Mesenchymal stem cell (in vitro differentiated cells and primary cell): ENCODE measurements around the gene ASTN2.

Source experiments
- DNase-seq: peaks from one replicate; pipeline ENCODE4 v3.0.0-alpha.2; 2013
- H2AFZ ChIP-seq: one replicate; pipeline ENCODE4 v1.6.1; 2013; ENCODE audit warnings: low read depth, mild to moderate bottlenecking, control low read depth, inconsistent platforms, low read length, moderate library complexity
- H2AK5ac ChIP-seq: 2 replicates; pipeline ENCODE4 v1.6.1; 2013; ENCODE audit warnings: low read length, moderate library complexity, mild to moderate bottlenecking, inconsistent platforms; ENCODE audit not compliant: severe bottlenecking
- H2BK120ac ChIP-seq: one replicate; pipeline ENCODE4 v1.6.1; 2013; ENCODE audit warnings: low read depth, mild to moderate bottlenecking, inconsistent platforms, low read length, moderate library complexity
- H2BK12ac ChIP-seq, 2 experiments: one replicate each; pipeline ENCODE4 v1.6.1; 2013; ENCODE audit warnings: inconsistent platforms in 2 of 2, low read length in 2 of 2, mild to moderate bottlenecking in 2 of 2, moderate library complexity in 2 of 2, control low read depth in 1 of 2
- H2BK15ac ChIP-seq: one replicate; pipeline ENCODE4 v1.6.1; 2013; ENCODE audit warnings: mild to moderate bottlenecking, low read depth, inconsistent platforms; ENCODE audit not compliant: poor library complexity, severe bottlenecking
- H2BK5ac ChIP-seq: 2 replicates; pipeline ENCODE4 v1.6.1; 2013; ENCODE audit warnings: low read depth, mild to moderate bottlenecking, low read length, control low read depth, inconsistent platforms; ENCODE audit not compliant: poor library complexity, severe bottlenecking
- H3K14ac ChIP-seq, 2 experiments: one replicate each; pipeline ENCODE4 v1.6.1; 2013; ENCODE audit warnings: inconsistent platforms in 2 of 2, low read length in 2 of 2, control low read depth in 1 of 2, mild to moderate bottlenecking in 1 of 2, moderate library complexity in 1 of 2
- H3K18ac ChIP-seq, 2 experiments: one replicate each; pipeline ENCODE4 v1.6.1; 2013; ENCODE audit warnings: inconsistent platforms in 2 of 2, low read length in 2 of 2, control low read depth in 1 of 2, low read depth in 1 of 2, mild to moderate bottlenecking in 1 of 2
- H3K23ac ChIP-seq, 2 experiments: one replicate each; pipeline ENCODE4 v1.6.1; 2013; ENCODE audit warnings: inconsistent platforms in 2 of 2, low read length in 2 of 2, mild to moderate bottlenecking in 2 of 2, moderate library complexity in 2 of 2, control low read depth in 1 of 2
- H3K27ac ChIP-seq: 2 replicates; pipeline ENCODE4 v1.5.1; 2013; ENCODE audit warnings: mild to moderate bottlenecking, moderate library complexity, low read length, control low read depth, inconsistent platforms; ENCODE audit not compliant: poor library complexity, severe bottlenecking
- H3K27me3 ChIP-seq, 2 experiments: 2 replicates each; pipeline versions ENCODE4 v1.6.1 to v1.7.0; 2013; ENCODE audit warnings: low read length in 2 of 2, mild to moderate bottlenecking in 2 of 2, moderate library complexity in 2 of 2, control low read depth in 1 of 2, inconsistent platforms in 1 of 2; ENCODE audit not compliant: control insufficient read depth in 1 of 2, insufficient read depth in 1 of 2
- H3K36me3 ChIP-seq, 2 experiments: 2 replicates each; pipeline versions ENCODE4 v1.6.1 to v1.7.0; 2013; ENCODE audit warnings: low read length in 2 of 2, control low read depth in 1 of 2, inconsistent platforms in 1 of 2, low read depth in 1 of 2, mild to moderate bottlenecking in 1 of 2; ENCODE audit not compliant: insufficient read depth in 2 of 2, control insufficient read depth in 1 of 2
- H3K4ac ChIP-seq, 2 experiments: one replicate each; pipeline ENCODE4 v1.6.1; 2013; ENCODE audit warnings: inconsistent platforms in 2 of 2, low read length in 2 of 2, mild to moderate bottlenecking in 2 of 2, moderate library complexity in 2 of 2, control low read depth in 1 of 2, low read depth in 1 of 2
- H3K4me1 ChIP-seq: 2 replicates; pipeline ENCODE4 v1.6.1; 2013; ENCODE audit warnings: low read depth, low read length, control low read depth; ENCODE audit not compliant: control insufficient read depth, insufficient read depth
- H3K4me2 ChIP-seq: 2 replicates; pipeline ENCODE4 v1.6.1; 2013; ENCODE audit warnings: low read length, mild to moderate bottlenecking, inconsistent platforms; ENCODE audit not compliant: poor library complexity, severe bottlenecking
- H3K4me3 ChIP-seq, 2 experiments: 2 replicates each; pipeline versions ENCODE4 v1.5.1 to v1.7.0; 2013; ENCODE audit warnings: low read length in 2 of 2, mild to moderate bottlenecking in 2 of 2, control low read depth in 1 of 2, low read depth in 1 of 2; ENCODE audit not compliant: insufficient read depth in 1 of 2
- H3K79me1 ChIP-seq: replicated peaks from 2 replicates; pipeline ENCODE4 v1.6.1; 2013; ENCODE audit warnings: mild to moderate bottlenecking, control low read depth, low read length, inconsistent platforms; ENCODE audit not compliant: poor library complexity, severe bottlenecking
- H3K9ac ChIP-seq: 2 replicates; pipeline ENCODE4 v1.7.0; 2013; ENCODE audit warnings: mild to moderate bottlenecking, low read length, moderate library complexity
- H3K9me3 ChIP-seq: 2 replicates; pipeline ENCODE4 v1.7.0; 2013; ENCODE audit warnings: mild to moderate bottlenecking, low read length; ENCODE audit not compliant: control insufficient read depth
- H4K8ac ChIP-seq: one replicate; pipeline ENCODE4 v1.6.1; 2013; ENCODE audit warnings: inconsistent platforms, mild to moderate bottlenecking, low read length, moderate library complexity
- H4K91ac ChIP-seq: one replicate; pipeline ENCODE4 v1.6.1; 2013; ENCODE audit warnings: mild to moderate bottlenecking, low read length, inconsistent platforms
- WGBS: methylation state at CpG from one replicate; pipeline ENCODE4 v1.1.7; 2013; ENCODE audit warnings: mixed read lengths; 5-methylcytosine and 5-hydroxymethylcytosine counted together

Gene ASTN2

GRCh38 chr9:117276444-117276843, 138.4 kb downstream of the ASTN2 start:
- H3K23ac ChIP-seq, result no peak overlapping the region
- H3K4me2 ChIP-seq, result no peak overlapping the region
- H2AFZ ChIP-seq, result no peak overlapping the region
- no peak for DNase-seq
- no peak overlapping the region for H3K27ac ChIP-seq
- no peak overlapping the region for H2BK120ac ChIP-seq
- H3K4me3 ChIP-seq, result no peak overlapping the region
- H4K8ac ChIP-seq, result no peak overlapping the region
- H3K4me1 ChIP-seq, result no peaks in the 10 kb centered on the region
- H3K9ac ChIP-seq, result no peak overlapping the region
- H4K91ac ChIP-seq, result no peak overlapping the region
- no peak overlapping the region for H3K18ac ChIP-seq
- H2BK5ac ChIP-seq, result no peak overlapping the region
- no peaks in the 10 kb centered on the region for H3K27me3 ChIP-seq
- H3K9me3 ChIP-seq, result no peaks in the 10 kb centered on the region
- no peak overlapping the region for H3K4ac ChIP-seq
- H3K14ac ChIP-seq, result no peak overlapping the region
- WGBS, result 79% methylated on average over 3 of the region's 3 CpGs
- H3K79me1 ChIP-seq, result no peaks in the 10 kb centered on the region
- H2BK12ac ChIP-seq, result no peak overlapping the region
- no peak overlapping the region for H2BK15ac ChIP-seq
- H2AK5ac ChIP-seq, result no peak overlapping the region
- no peaks in the 10 kb centered on the region for H3K36me3 ChIP-seq

- Histone ChIP-seq H3K27ac (no peak overlapping the region), H3K4ac (no peak overlapping the region), H2BK5ac (no peak overlapping the region), H3K9ac (no peak overlapping the region), H4K8ac (no peak overlapping the region), H3K4me1 (no peaks in the 10 kb centered on the region), H2AFZ (no peak overlapping the region), H3K14ac (no peak overlapping the region), H3K4me2 (no peak overlapping the region), H3K36me3 (no peaks in the 10 kb centered on the region), H3K9me3 (no peaks in the 10 kb centered on the region), H3K18ac (no peak overlapping the region), H2AK5ac (no peak overlapping the region), H3K4me3 (no peak overlapping the region), H3K23ac (no peak overlapping the region), H3K79me1 (no peaks in the 10 kb centered on the region), H2BK120ac (no peak overlapping the region), H2BK15ac (no peak overlapping the region), H2BK12ac (no peak overlapping the region), H4K91ac (no peak overlapping the region), H3K27me3 (no peaks in the 10 kb centered on the region)
- WGBS, result 83% methylated on average over 1 of the region's 1 CpG
- no peak for DNase-seq
These were observed 141.2 kb downstream of the ASTN2 start for GRCh38 chr9:117273612-117274011.

GRCh38 chr9:117268847-117269446, 145.9 kb downstream of the ASTN2 start:
- Histone ChIP-seq H2BK5ac (no peak overlapping the region), H2AK5ac (no peak overlapping the region), H3K27ac (no peak overlapping the region), H3K27me3 (no peaks in the 10 kb centered on the region), H2BK120ac (no peak overlapping the region), H3K9ac (no peak overlapping the region), H3K36me3 (no peaks in the 10 kb centered on the region), H3K4me1 (no peaks in the 10 kb centered on the region), H3K23ac (no peak overlapping the region), H3K9me3 (no peaks in the 10 kb centered on the region), H2AFZ (no peak overlapping the region), H3K79me1 (no peaks in the 10 kb centered on the region), H2BK12ac (no peak overlapping the region), H4K91ac (no peak overlapping the region), H3K18ac (no peak overlapping the region), H3K4ac (no peak overlapping the region), H3K4me3 (no peak overlapping the region), H3K14ac (no peak overlapping the region), H3K4me2 (no peak overlapping the region), H4K8ac (no peak overlapping the region), H2BK15ac (no peak overlapping the region)
- no peak for DNase-seq
- WGBS, result 60% methylated on average over 9 of the region's 9 CpGs

- H3K4me1 ChIP-seq, result no peaks in the 10 kb centered on the region
- H3K9me3 ChIP-seq, result no peaks in the 10 kb centered on the region
- H3K79me1 ChIP-seq, result no peaks in the 10 kb centered on the region
- H2BK120ac ChIP-seq, result no peak overlapping the region
- no peak overlapping the region for H3K23ac ChIP-seq
- no peak overlapping the region for H2AK5ac ChIP-seq
- H4K8ac ChIP-seq, result no peak overlapping the region
- no peaks in the 10 kb centered on the region for H3K27me3 ChIP-seq
- no peak overlapping the region for H3K4ac ChIP-seq
- 78% methylated on average over 1 of the region's 2 CpGs for WGBS
- no peak overlapping the region for H3K14ac ChIP-seq
- no peak overlapping the region for H3K18ac ChIP-seq
- no peak overlapping the region for H2BK12ac ChIP-seq
- H2AFZ ChIP-seq, result no peak overlapping the region
- no peaks in the 10 kb centered on the region for H3K36me3 ChIP-seq
- DNase-seq, result no peak
- H4K91ac ChIP-seq, result no peak overlapping the region
- H3K4me3 ChIP-seq, result no peak overlapping the region
- no peak overlapping the region for H2BK15ac ChIP-seq
- no peak overlapping the region for H3K27ac ChIP-seq
- no peak overlapping the region for H2BK5ac ChIP-seq
- H3K9ac ChIP-seq, result no peak overlapping the region
- no peak overlapping the region for H3K4me2 ChIP-seq
These were observed 147.9 kb downstream of the ASTN2 start for GRCh38 chr9:117266855-117267497.
